Motor neuron (in vitro differentiated cells): ENCODE measurements around the gene TMSB4X. TPM values are rescaled to one million over a fixed set of nuclear protein-coding genes. Genes with fewer than 3 reads are reported as not detected.
"Not testable (repeated sequence)": the region's sequence is repeated elsewhere in the genome, so short reads cannot be mapped to it uniquely, and the experiment has no call there.

ENCODE experiments used
- ATAC-seq, 8 experiments: fragments of 200-7000 bp; cut with Tn5 transposase; replicated peaks in 6 of 8; 2 replicates each; pipeline ENCODE4 v1.8.0; 2021; ENCODE audit warnings: mild to moderate bottlenecking in 8 of 8, moderate library complexity in 8 of 8
- H3K27ac ChIP-seq, 2 donors: fragments of 250-450 bp; sonication (Bioruptor Pico); 2 replicates each; pipeline ENCODE4 v1.9.0; 2021; ENCODE audit warnings: antibody characterized with exemption in 2 of 2, mild to moderate bottlenecking in 2 of 2, moderate library complexity in 1 of 2
- H3K4me1 ChIP-seq, 2 donors: fragments of 250-450 bp; sonication (Bioruptor Pico); replicated peaks in 1 of 2; 2 replicates each; pipeline ENCODE4 v1.6.1; 2021; ENCODE audit warnings: antibody characterized with exemption in 2 of 2, mild to moderate bottlenecking in 2 of 2, moderate library complexity in 1 of 2
- H3K4me3 ChIP-seq, 5 donors: fragments of 250-450 bp; sonication (Bioruptor Pico); 2 replicates each; pipeline ENCODE4 v1.9.0; 2021; ENCODE audit warnings: antibody characterized with exemption in 5 of 5, mild to moderate bottlenecking in 5 of 5, moderate library complexity in 4 of 5
- WGBS, 10 experiments: fragments of 450-650 bp; shearing (Covaris generic); methylation state at CpG; one replicate each; pipeline ENCODE4 v1.0.0; 2022; 5-methylcytosine and 5-hydroxymethylcytosine counted together
- in situ Hi-C, 9 experiments: fragments of 400-800 bp; cut with MboI; loops; one replicate each; pipeline ENCODE4 v1.15.0; 2021; ENCODE audit warnings: low sequenced_read_pairs in 9 of 9, low pct_unique_long_range_greater_than_20kb in 2 of 9; ENCODE audit not compliant: unreplicated experiment in 9 of 9
- total RNA-seq, 8 experiments: library from RNA; unstranded; fragments of 300-600 nt; gene quantifications; 2 replicates each; pipeline versions ENCODE4 v1.2.3 to v1.2.4, GENCODE V29; 2022

Gene TMSB4X
- total RNA-seq, 8 experiments from 2014 or later = 2,326 to 8,210 (median 4,514) TPM

DNA sequence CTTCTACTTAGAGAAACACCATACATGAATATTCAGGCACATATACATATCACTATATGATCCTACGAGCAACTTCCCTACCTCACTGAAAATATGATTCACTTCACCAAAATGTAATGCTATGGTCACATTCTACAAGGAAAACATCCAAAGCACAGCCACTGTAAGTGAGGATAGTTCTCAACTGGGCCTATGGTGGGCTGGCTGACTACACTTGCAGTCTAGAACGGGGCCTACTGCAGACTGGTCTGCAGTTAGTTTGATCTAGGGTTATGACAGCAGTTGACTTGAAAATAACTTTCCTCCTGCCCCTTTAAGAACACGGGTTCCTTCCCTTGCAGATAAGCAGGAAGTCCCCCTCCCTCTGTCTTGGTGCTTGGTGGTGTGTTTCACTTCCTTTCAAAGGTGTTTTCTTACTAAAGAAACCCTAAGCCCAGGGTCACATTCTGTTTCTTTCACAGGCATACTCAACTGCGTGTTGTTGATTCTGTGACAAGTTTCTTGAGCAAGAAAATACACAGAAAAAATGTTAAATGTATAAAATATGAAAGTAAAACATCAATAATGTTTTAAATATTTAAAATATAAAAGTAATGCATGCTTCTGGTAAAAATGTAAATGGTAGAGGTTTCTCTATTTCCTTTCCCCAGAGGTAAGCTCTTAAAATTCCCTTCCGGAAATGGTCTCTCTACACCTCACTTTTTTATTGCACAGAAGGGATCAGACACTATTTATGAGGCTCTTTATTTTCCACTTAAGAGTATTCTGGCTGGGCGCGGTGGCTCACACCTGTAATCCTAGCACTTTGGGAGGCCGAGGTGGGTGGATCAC is 18.0 kb upstream of the TMSB4X start:
- H3K27ac ChIP-seq = peak overlapping the region; percentile 74 to 80
- H3K4me3 ChIP-seq = no peak overlapping the region
- in situ Hi-C loops = loop anchor here in 5 of 9 experiments (25.0 kb wide), 1 partner anchor 530 kb away; no protein-coding TSS in a partner anchor
- H3K4me1 ChIP-seq = peaks cover 13% of the 10 kb centered on the region in 2 donors
- WGBS, 10 experiments = 59 to 100% (median 80%) methylated on average over 1 to 6 of the region's 8 CpGs; no CpG with 5 or more reads in 3 of the 10 experiments
- peak in 6 of 8 experiments; percentile 8 to 53 (median 20) for ATAC-seq

DNA sequence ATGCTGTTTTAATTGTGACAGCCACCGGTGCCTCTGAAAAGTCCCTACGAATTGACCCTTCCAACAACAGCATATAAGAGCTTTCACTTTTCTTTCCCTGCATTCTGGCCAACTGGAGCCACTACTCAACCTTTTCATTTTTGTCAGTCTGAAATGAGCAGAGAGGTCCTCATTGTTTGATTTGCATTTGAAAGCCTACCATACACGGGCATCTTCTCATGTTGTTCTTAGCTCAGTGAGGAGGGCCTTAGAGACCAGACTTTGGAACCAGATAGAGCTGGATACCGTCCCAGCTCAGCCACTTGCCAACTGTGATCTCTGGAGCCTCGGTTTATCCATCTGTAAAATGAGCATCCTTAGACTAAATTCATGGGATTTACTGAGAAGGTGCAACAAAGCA is 16.9 kb upstream of the TMSB4X start:
- ATAC-seq = no peak
- H3K4me3 ChIP-seq = no peak overlapping the region
- H3K4me1 ChIP-seq = peaks cover 13% of the 10 kb centered on the region in 2 donors
- no peak overlapping the region for H3K27ac ChIP-seq
- in situ Hi-C loops = loop anchor here in 5 of 9 experiments (25.0 kb wide), 1 partner anchor 529 kb away; no protein-coding TSS in a partner anchor
- 0 to 84% (median 78%) methylated on average over 1 to 3 of the region's 5 CpGs; no CpG with 5 or more reads in 6 of the 10 experiments for WGBS, 10 experiments

DNA sequence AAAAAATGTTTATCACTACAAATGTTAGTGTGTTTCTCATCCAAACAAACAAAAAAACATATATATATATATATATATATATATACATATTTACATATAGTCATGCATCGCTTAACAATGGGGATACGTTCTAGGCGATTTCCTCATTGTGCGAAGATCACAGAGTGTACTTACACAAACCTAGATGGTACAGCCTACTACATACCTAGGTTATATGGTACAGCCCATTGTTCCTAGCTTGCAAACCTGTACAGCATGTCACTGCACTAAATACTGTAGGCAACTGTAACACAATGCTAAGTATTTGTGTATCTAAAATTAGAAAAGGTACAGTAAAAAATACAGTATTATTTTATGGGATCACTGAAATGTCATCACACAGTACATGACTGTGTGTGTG is 16.4 kb upstream of the TMSB4X start:
- in situ Hi-C loops = loop anchor here in 5 of 9 experiments (25.0 kb wide), 1 partner anchor 529 kb away; no protein-coding TSS in a partner anchor
- no peak for ATAC-seq

DNA sequence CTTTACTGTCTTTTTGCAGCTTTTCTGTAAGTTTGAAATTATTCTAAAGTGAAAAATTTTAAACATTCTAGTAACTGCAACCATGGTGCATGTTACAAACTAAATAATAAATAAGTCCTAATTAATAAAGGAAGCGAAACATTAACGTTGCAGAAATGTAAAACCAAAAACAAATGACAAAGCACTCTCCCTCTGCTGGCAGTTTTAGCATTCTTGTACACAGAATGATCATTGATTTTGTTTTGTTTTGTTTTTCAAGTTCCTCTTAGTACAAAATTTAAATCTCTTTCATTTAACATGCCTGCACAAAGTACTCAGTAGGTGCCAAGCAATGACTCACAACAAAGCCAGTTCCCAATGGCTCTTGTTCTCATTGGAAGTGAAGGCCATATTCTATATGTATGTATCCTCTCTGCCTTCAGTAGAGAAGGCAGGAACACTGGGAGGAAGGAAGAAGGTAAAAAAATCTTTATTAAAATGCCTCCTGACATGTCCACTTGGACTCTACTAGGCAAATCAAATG is 13.7 kb upstream of the TMSB4X start:
- WGBS, 10 experiments = 49 to 94% (median 92%) methylated on average over 1 to 2 of the region's 2 CpGs; no CpG with 5 or more reads in 4 of the 10 experiments
- in situ Hi-C loops = loop anchor here in 5 of 9 experiments (25.0 kb wide), 1 partner anchor 526 kb away; no protein-coding TSS in a partner anchor
- Histone ChIP-seq H3K4me1 (peaks cover 7 to 13% of the 10 kb centered on the region in 2 donors), H3K4me3 (no peak overlapping the region), H3K27ac (no peak overlapping the region)
- ATAC-seq = no peak

More for the DNA sequence above, 16.4 kb upstream of the TMSB4X start:
- Histone ChIP-seq H3K4me3 (no peak overlapping the region), H3K4me1 (peaks cover 13% of the 10 kb centered on the region in 2 donors), H3K27ac (no peak overlapping the region)
- 89% methylated on average over 3 of the region's 4 CpGs; no CpG with 5 or more reads in 9 of the 10 experiments for WGBS, 10 experiments

DNA sequence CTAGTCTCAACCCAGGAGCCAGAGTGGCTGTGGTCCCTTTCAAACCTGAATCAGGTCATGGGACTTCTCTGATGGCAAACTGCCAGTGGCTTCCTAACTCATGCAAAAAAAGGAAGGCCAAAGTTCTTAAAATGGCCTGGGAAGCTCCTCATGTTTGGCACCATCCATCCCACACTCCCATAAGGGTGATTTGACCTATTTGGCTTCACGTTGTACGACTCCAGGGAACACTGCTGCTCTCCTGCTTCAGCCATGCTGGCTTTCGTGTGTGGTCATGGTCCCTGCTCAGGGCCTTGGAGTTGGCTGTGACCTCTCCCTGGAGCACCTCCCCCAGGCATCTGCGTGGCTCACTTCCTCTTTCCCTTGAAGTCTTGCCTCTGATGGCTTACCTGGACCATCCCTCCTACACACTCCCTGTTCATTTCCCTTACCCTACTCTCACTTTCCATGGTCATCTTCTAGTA is 12.8 kb upstream of the TMSB4X start:
- H3K4me3 ChIP-seq = no peak overlapping the region
- in situ Hi-C loops = loop anchor here in 5 of 9 experiments (25.0 kb wide), 1 partner anchor 525 kb away; no protein-coding TSS in a partner anchor
- no peak for ATAC-seq
- H3K4me1 ChIP-seq = peaks cover 0 to 6% of the 10 kb centered on the region in 2 donors
- H3K27ac ChIP-seq = no peak overlapping the region
- WGBS, 10 experiments = 54 to 100% methylated on average over 2 to 3 of the region's 4 CpGs; no CpG with 5 or more reads in 8 of the 10 experiments

DNA sequence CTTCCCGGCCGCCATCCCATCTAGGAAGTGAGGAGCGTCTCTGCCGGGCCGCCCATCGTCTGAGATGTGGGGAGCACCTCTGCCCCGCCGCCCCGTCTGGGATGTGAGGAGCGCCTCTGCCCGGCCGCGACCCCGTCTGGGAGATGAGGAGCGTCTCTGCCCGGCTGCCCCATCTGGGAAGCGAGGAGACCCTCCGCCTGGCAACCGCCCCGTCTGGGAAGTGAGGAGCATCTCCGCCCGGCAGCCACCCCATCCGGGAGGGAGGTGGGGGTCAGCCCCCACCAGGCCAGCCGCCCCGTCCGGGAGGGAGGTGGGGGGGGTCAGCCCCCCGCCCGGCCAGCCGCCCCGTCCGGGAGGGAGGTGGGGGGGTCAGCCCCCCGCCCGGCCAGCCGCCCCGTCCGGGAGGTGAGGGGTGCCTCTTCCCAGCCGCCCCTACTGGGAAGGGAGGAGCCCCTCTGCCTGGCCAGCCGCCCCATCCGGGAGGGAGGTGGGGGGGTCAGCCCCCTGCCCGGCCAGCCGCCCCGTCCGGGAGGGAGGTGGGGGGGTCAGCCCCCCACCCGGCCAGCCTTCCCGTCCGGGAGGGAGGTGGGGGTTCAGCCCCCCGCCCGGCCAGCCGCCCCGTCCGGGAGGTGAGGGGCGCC is 11.6 kb upstream of the TMSB4X start:
- no CpG with 5 or more reads among the region's 52 CpGs for WGBS, 10 experiments
- H3K4me1 ChIP-seq = not testable (repeated sequence)
- in situ Hi-C loops = loop anchor here in 5 of 9 experiments (25.0 kb wide), 1 partner anchor 524 kb away; no protein-coding TSS in a partner anchor

DNA sequence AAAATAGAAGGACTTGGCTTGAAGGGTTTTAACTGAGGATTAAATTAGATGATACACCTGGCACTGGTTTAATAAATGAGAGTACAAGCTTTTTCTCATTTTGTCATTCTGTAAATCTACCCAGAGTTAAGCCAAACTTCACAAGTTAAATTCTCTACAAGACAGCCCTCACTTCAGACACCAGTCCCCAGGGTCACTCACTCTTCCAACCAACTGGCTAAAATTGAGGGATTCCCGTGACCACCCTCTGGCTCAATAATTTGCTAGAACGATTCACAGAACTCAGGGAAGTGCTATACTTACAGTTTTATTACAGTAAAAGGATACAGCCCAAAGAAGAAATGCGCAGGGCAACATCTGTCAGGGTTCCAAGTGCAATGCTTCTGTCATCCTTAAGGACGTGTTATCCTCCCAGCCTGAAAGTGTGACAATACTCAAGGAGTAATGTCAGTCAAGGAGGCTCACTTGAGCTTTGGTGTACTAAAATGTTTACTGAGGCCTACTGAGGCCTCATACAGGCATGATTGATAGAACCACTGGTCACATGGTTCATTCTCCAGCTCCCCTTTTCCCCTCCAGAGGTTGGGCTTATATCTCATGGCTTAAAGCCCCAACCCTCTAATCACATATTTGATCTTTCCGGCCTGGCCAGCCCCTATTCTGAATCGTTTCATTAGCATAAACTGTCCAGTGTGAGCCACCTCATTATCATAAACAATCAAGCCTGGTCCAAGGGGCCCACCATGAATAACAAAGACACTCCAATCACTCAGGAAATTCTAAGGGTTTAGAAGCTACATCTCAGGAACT is 9.6 kb upstream of the TMSB4X start:
- no peak overlapping the region for H3K4me3 ChIP-seq
- ATAC-seq = peak; percentile 40 to 84 (median 62)
- peaks cover 0 to 6% of the 10 kb centered on the region in 2 donors for H3K4me1 ChIP-seq
- in situ Hi-C loops = loop anchor here in 5 of 9 experiments (25.0 kb wide), 1 partner anchor 522 kb away; no protein-coding TSS in a partner anchor
- H3K27ac ChIP-seq = no peak overlapping the region
- WGBS, 10 experiments = 0 to 55% (median 12%) methylated on average over 1 to 5 of the region's 6 CpGs; no CpG with 5 or more reads in 6 of the 10 experiments

More for the DNA sequence above, 11.6 kb upstream of the TMSB4X start:
- ATAC-seq, H3K4me3 ChIP-seq, H3K27ac ChIP-seq: not testable (repeated sequence)

DNA sequence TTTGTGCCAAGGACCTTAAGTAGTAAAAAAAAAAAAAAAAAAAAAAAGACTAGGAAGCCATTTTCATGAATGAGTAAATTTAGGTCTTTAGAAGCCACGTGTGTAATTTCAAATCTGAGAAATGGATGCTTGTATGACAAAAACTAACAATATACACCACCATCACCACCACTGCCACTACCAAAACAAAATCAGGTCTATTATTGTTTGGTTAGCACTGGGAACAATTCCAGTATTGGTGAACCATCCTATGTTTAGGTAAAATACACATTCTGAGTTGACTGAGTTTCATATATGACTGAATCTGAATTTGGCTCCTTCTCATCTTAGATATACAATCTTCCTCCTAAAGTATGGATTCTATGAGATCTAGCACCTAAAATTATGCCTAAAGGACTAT is 8.8 kb upstream of the TMSB4X start:
- in situ Hi-C loops = loop anchor here in 5 of 9 experiments (25.0 kb wide), 1 partner anchor 521 kb away; no protein-coding TSS in a partner anchor
- ATAC-seq = no peak
- Histone ChIP-seq H3K4me1 (peaks cover 3 to 13% of the 10 kb centered on the region in 2 donors), H3K27ac (no peak overlapping the region), H3K4me3 (no peak overlapping the region)
- 0 to 50% (median 17%) methylated on average over 1 of the region's 1 CpG; no CpG with 5 or more reads in 6 of the 10 experiments for WGBS, 10 experiments

DNA sequence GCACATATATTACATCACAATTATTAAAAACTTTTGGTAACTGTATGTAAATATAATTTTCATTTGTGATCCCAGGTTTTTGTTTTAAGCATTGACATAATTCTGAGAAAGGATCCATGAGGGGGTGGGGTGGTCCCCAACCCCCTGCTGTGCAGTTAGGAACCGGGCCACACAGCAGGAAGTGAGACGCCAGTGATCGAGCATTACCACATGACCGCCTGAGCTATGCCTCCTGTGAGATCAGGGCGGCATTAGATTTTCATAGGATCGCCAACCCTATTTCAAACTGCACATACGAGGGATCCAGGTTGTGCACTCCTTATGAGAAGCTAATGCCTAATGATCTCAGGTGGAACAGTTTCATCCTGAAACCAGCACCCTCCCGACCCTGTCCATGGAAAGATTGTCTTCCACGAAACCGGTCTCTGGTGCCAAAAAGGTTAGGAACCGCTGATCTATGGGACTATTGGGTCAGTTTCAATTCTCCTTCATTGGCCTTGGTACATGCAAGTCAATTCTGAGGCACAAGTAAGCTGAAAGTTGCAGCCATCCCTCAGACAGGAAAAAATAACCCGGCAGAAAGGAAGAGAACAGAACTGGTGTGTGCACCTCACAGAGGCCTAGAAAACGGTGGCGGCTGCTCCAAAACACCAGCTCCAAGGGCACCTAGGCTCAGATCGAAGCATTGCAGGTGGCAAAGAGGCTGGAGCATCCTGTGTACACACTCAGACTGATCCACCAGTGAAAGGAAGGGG is 7.0 kb upstream of the TMSB4X start:
- Histone ChIP-seq H3K4me3 (no peak overlapping the region), H3K4me1 (peaks cover 3 to 18% of the 10 kb centered on the region in 2 donors), H3K27ac (no peak overlapping the region)
- in situ Hi-C loops = loop anchor here in 5 of 9 experiments (25.0 kb wide), 1 partner anchor 519 kb away; no protein-coding TSS in a partner anchor
- ATAC-seq = no peak
- WGBS, 10 experiments = 81 to 100% (median 83%) methylated on average over 5 to 8 of the region's 15 CpGs; no CpG with 5 or more reads in 7 of the 10 experiments

DNA sequence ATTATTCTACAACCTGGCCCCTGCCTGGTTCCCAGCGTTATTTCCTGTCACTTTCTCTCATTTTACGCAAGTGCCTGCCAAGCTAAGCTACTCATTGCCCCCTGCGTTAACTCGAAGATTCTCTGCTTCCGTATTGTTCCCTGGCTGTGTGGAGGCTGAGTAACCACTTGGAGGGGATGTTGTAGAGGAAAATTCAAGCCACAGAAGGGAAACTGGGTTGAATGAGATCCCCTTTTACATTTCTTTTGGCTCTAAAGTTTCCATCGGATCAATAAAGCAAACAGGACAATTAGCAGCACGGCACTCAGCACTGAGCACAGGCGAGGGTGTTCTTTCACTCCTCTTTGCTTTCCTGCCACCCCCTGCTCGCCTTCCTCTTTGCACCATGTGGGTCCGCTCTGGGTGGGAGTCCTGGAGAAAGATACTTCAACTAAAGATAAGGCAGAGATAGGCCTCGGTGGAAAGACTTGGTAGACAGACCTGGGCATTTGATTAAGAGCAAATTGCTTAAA is 4.2 kb upstream of the TMSB4X start:
- peak in 5 of 8 experiments; percentile 23 to 35 (median 30) for ATAC-seq
- no peak overlapping the region for H3K4me3 ChIP-seq
- 20 to 40% (median 36%) methylated on average over 1 to 5 of the region's 11 CpGs; no CpG with 5 or more reads in 6 of the 10 experiments for WGBS, 10 experiments

More for the DNA sequence above, 4.2 kb upstream of the TMSB4X start:
- in situ Hi-C loops = loop anchor here in 5 of 9 experiments (25.0 kb wide), 1 partner anchor 517 kb away; no protein-coding TSS in a partner anchor
- H3K27ac ChIP-seq = no peak overlapping the region
- peaks cover 13 to 16% of the 10 kb centered on the region in 2 donors for H3K4me1 ChIP-seq
